Neural cell (in vitro differentiated cells): Measurements from ENCODE around the gene TPSAB1.

Experiments
- POLR2AphosphoS5 ChIP-seq: IDR thresholded peaks from 2 replicates; pipeline ENCODE4 v1.6.1; 2012
- TF ChIP-seq, protein P1 (sequence below): fragments of 450-650 bp; IDR thresholded peaks from 2 replicates; pipeline ENCODE4 v1.5.1; 2014; ENCODE audit warnings: antibody characterized with exemption, mild to moderate bottlenecking, moderate library complexity; ENCODE audit not compliant: poor library complexity, severe bottlenecking

DNA sequence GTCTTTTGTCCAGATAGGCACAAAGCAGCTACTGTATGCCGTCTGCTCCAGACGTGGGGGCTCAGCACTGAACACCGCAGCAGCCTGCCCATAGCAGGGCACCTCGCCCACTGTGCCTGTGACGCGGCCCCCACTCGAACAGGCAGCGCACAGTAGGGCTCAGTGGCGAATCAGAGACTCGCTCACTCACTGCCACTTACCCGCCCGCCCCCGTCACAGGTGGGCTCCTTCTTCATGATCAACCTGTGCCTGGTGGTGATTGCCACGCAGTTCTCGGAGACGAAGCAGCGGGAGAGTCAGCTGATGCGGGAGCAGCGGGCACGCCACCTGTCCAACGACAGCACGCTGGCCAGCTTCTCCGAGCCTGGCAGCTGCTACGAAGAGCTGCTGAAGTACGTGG is 39.1 kb upstream of the TPSAB1 start:
- TF ChIP-seq, protein P1, sequence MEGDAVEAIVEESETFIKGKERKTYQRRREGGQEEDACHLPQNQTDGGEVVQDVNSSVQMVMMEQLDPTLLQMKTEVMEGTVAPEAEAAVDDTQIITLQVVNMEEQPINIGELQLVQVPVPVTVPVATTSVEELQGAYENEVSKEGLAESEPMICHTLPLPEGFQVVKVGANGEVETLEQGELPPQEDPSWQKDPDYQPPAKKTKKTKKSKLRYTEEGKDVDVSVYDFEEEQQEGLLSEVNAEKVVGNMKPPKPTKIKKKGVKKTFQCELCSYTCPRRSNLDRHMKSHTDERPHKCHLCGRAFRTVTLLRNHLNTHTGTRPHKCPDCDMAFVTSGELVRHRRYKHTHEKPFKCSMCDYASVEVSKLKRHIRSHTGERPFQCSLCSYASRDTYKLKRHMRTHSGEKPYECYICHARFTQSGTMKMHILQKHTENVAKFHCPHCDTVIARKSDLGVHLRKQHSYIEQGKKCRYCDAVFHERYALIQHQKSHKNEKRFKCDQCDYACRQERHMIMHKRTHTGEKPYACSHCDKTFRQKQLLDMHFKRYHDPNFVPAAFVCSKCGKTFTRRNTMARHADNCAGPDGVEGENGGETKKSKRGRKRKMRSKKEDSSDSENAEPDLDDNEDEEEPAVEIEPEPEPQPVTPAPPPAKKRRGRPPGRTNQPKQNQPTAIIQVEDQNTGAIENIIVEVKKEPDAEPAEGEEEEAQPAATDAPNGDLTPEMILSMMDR: no peak
- TF ChIP-seq POLR2AphosphoS5: no peak
